Stimulated activated naive CD8-positive, alpha-beta T cell treated with anti-CD3 and anti-CD28 coated beads, Interleukin-15, Interleukin-2, amounts not matched to agents 100 U/mL and 50 U/mL, for 24 hours (primary cell): ENCODE results near the gene BAG1.

Experiments used
- ATAC-seq: fragments of 150-1000 bp; cut with Tn5 transposase; one replicate; pipeline ENCODE4 v1.10.0; 2021
- DNase-seq: peaks from one replicate; pipeline ENCODE4 v3.0.0; 2021

The BAG1 gene

DNA sequence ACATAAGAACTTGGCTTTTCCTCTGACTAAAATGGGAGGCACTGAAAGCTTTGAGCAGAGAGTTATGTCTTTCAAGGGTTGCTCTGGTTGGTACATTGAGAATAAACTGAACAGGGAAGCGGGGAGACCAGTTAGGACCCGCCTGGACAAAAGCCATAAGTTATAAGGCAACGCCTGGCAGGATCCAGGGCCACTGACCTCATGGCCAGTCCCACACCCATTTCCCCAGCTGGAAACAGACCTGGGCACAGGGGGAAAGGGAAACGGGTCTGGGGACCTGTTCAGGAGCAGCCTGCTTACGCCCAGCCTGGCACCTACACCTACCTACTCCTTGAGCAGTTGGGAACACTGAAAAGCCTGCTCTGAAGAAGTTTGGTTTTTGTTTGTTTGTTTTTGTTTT, 23.2 kb downstream of the BAG1 start:
- ATAC-seq = no peak

DNA sequence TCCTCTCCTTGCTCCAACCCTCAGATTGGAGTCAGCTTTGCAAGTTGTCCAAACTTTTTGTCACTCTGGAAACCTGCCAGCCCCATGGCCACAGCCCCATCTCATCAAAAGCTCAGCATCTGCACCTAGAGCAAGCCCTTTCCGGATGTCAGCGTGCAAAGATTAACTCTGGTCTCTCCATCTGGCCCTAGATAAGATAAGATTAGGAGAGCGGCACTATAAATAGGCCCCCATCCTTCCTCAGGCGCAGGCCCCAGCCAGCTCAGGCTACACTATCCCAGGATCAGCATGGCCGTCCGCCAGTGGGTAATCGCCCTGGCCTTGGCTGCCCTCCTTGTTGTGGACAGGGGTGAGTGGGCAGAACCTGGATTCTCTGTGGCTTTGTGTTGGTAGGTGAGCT, 24.6 kb downstream of the BAG1 start, which contains the start of gene SPINK4:
Gene SPINK4 (plus strand): TSS at position 247 of the 400 bp plus-strand sequence. CDS start 42 bp downstream, at position 289.
- ATAC-seq (no peak), DNase-seq (no peak)

More for the DNA sequence above, 23.2 kb downstream of the BAG1 start:
- DNase-seq = no peak

DNA sequence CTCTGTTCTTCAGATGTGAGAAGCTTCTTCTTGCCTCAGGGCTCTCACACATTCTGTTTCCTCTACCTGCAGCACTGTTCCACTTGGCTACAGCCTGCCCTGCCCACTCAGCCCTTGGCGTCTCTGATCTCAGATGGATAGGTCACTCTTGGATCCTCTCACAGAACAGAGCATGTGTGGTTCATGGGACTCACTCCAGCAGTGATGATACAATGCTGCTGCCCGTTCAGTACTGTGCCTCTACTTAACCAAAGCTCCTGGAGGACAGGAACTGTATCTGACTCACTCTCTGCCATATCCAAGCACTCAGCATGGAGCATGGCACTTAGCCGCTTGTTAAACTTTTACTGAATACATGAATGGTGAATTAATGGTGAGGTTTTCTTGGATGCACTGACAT, 27.9 kb downstream of the BAG1 start:
- ATAC-seq (no peak), DNase-seq (no peak)

DNA sequence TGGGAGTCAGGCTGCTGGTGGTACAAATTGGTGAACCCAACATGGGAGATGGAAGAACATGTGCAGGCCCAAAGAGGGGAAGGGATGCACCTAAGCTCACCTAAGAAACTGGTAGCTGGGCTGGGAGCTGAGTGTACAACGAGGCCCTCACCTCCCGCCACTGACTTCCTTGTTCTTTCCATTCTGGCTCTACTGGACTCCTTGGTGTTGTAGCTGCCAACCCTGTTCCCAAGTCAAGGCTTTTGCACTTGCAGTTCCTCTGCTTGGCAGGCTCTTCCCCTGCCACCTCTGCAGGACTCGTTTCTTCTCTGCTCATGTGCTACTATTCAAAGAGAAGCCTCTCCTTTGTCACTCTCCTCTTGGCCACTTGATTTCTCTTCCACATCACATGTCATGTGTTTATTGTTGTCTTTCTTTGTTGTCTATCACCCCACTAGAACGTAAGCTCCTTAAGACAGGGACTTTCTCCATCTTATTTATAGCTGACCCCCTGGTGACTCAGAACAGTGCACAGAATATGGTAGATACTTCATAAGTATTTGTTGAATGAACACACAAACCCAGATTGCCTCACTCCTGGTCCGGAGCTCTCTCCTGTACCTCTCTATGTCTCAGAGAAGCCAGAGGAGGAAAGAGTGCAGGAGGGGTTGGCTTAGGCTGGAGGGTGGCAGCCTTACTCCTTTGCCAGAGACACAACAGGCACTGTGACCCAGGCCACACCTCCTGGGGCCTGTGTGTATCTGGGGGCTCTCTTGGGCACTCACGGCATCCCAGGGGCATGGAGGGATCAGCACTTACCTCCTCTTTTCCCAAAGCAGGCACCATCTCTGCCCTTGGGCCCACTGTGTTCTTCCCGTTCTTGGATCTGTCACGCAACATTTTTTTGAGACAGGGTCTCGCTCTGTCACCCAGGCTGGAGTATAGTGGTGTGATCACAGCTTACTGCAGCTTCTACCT, 29.7 kb downstream of the BAG1 start:
- no peak for DNase-seq
- no peak for ATAC-seq

DNA sequence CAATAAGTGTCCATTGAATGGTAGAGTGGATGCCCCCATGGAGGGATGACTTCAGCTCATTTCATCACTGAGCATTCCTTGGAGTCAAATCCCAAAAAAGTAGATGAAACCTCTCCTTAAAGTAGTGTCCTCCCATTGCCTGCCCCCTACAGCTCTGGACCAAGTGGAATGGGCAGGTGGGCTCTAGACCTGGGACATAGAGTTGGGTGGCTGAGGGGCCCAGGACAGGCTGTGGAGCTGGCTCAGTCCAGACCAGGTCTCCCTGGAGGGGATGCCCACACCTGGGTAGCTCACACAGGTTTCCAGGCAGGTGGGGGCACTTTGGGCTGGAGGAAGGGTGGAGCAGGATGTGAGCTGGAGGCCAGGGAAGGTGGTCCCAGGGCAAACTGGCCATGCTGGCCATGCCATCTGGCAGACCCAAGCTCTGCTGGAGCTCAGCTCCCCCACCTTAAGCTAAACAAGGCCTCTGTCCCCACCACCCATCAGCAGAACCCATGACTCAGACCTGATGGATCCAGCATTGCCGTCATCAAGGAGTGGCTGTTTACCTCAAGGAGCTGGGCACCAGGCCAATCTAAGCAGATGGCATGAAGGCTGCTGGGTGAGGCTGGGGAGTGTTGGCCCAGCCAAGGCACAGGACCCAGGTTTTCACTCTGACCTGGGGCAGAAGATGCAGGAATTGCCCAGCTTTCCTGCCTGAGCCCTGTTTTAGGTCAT, 30.7 kb downstream of the BAG1 start:
- ATAC-seq (no peak), DNase-seq (no peak)

DNA sequence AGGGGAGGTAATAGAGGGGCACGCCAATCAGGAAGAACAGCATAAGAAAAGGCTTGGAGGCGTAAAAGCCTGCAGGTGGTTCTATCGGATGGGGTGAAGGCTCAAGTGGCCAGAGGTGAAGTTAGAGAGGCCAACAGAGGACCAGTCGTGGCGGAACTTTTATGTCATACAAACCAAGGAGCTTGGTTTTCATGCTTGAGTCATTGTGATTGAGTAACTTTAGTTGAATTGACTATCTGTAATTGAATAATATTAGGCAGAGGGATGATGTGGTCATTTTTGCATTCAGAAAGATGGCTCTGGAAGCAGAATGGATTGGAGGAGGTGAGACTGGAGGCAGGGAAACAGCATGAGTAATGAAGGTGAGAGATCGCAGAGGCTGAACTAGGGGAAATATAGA, 31.7 kb downstream of the BAG1 start:
- DNase-seq (no peak), ATAC-seq (no peak)

DNA sequence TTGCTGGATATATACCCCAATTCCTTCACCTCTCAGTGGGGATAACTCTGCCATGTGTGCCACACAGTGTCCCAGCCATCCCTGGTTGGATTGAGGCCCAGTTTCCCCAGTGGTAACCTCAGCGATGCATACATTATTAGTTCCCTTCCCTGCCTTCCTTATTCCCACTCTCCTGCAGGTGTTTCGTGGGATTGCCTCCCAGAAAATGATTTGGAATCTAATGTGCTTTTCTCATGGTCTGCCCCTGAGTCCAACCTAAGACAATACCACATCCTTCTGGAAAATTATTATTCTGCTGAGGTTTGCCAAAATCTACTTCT, 32.9 kb downstream of the BAG1 start:
- DNase-seq = no peak

DNA sequence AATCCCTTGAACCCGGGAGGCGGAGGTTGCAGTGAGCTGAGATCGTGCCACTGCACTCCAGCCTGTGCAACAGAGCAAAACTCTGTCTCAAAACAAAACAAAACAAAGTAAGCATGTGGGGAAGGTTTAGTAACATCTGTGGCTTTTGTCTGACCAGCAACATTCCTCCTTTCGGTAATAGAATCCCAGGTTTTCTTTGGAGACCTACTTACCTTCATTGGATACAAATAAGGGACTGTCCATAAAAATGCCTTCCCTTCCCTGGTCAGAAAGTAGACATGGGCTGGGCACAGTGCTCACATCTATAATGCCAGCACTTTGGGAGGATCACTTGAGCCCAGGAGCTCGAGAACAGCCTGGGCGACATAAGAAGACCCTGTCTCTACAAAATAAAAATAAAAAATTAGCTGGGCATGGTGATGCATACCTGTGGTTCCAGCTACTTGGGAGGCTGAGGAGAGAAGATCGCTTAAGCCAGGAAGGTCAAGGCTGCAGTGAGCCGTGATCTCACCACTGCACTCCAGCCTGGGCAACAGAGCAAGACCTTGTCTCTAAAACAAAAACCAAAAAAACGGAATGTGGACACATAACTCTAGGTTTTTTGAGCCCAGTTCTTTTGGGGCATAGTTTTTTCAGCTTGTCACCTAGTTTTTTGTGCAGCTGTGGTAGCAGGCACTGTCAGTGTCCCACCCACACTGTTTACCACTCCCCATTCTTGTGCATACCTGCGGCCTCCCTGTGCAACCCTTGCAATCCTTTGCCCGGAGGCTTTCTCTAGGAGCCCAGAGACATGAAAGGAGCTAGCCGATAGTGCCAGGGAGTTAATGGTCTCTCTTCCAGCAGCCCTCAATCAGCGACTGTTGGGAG, 33.5 kb downstream of the BAG1 start:
- ATAC-seq (no peak), DNase-seq (no peak)

More for the DNA sequence above, 32.9 kb downstream of the BAG1 start:
- ATAC-seq = no peak

DNA sequence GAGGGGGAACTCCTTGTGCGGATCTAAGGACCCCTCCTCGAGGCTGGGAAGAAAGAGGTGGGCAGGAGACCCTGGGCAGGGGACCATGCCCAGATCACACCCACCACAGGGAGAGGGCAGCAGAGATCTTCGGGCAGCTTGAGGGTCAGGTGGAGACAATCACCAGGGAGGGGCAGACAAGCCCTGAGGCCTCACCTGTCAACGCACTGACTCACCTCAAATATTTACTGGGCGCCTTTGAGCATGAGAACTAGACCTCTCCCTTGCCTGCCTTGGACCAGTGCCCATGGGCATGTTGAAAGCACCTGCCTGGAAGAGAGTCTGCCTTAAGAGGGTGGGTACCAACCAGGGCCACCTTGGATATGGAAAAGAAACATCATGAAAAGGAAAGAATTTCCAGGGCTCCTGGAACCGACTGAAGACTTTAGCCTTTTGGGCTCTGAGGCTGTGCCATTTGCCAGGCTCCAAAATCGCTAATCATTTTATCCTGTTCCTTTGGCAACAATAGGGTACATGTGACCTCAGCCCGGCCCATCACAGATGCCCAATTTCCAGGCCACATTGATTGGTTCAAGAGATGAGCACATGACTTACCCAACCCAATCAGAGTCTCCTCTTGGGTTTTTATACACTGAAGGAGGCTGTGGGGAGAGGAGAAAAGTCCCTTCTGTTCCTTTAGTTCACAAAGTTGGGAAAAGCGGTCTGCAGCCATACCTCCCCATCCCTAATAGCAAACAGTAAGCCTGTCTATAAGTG, 35.0 kb downstream of the BAG1 start:
- no peak for DNase-seq
- no peak for ATAC-seq

DNA sequence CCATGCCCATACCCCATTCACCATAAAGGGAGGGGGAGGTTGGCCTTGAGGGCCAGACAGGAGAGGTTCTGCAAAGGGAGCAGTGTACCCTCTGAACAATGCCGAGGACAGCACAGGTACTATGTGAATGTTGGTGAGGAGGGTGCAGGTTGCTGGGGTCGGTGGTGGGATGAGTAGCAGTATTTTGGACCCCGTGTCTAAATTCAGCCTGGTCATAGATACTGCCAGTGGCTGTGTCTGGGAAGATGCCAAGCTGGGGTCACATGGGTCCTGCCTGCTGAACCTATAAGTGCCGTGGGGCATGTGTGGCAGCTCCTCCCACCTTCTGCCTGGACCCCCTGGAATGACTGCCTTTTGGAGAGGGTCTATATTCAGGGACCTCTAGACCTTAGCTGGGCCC, 35.9 kb downstream of the BAG1 start:
- no peak for DNase-seq
- no peak for ATAC-seq

DNA sequence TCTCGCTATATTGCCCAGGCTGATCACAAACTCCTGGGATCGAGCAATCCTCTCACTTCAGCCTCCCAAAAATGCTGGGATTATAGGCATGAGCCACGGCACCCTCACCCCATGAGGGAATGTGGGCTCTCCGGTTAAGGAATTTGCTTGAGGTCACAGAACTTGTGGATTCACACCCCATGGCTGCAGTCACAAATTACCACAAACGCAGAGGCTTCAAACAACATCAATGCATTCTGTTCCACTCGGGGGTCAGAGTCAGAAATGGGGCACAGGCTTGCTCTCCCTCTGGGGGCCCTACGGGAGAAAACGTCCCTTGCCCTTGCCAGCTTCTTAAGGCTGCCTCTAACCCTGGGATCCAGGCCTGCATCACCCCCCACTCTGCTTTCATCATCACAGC, 36.8 kb downstream of the BAG1 start:
- ATAC-seq (no peak), DNase-seq (no peak)

DNA sequence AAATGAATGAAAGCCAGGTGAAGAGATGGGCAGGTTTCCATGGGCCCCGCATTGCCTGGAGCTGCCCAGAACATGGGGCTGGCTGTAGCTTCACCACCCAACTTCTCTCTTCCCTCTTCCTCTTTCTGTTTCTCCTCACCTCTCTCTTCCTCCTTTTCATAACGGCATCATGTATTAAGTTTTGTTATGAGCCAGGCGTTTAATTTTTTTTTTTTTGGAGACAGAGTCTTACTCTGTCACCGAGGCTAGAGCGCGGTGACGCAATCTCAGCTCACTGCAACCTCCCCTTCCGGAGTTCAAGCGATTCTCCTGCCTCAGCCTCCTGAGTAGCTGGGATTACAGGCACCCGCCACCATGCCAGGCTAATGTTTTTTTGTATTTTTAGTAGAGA, 37.5 kb downstream of the BAG1 start:
- ATAC-seq = no peak

DNA sequence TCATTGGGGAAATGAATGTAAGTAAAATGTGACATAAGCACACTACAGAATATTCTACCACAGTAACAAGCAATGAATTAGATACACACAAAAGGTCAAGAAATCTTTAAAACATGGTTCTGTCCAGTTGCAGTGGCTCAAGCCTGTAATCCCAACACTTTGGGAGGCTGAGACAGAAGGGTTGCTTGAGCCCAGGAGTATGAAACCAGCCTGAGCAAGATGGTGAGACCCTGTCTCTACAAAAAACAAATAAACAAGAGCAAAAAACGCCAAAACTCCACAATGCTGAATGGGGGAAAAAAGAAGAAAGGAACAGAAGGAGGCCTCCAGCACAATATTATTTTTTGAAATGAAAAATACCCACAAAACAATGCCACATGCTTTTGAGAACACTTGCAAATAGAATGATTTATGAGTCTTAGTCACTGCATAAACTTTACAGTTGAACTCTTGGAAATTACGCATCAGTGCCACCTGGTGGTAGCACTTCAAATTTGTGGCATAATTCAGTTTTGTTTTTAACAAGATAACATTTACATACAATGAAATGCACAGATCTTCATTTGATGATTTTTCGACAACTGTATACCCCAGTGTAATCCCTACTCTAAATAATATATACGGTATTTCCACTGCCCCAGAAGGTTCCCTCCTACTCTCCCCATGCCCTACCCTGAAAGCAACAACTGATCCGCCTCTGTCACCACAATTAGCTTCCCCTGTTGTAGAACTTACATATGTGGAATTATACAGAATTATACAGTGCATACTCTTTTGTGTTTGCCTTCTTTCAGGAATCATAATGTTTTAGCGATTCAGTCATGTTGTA, 39.0 kb downstream of the BAG1 start:
- DNase-seq (peak; percentile 74), ATAC-seq (no peak)

More for the DNA sequence above, 37.5 kb downstream of the BAG1 start:
- DNase-seq = no peak

DNA sequence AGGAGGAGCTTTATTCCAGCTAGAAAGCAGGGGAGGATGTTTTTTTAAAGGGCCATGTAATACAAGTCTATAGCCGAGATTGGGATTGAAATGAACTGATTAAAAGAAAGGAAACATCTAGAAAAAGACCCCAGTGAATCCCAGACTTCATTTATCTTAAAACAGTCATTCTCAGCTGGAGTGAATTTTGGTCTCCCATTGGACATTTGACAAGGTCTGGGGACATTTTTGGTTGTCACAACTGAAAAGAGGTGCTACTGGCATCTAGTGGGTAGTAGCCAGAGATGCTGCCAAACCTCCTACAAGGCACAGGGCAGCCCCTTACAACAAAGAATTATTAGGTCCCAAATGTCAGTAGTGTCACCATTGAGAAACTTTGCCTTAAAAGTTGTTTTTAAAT, 40.8 kb downstream of the BAG1 start:
- no peak for ATAC-seq
- no peak for DNase-seq

DNA sequence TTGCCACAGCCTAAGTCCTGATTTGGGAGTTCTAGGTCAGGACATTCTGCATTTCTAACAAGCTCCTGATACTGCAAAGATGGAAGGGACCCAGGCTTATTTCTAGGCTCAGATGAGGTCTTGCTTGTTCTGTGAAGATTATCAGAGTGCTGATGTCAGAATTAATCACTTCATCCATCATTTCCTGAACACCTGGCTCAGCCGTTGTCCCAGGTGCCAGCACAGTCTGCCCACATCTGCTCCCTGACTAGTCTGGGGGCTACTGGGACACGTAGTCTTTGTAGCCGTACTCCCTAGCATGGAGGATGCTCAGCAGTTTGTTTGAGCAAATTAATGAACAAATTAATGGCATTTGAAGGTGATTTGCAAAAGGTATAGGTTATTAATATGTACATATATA, 42.5 kb downstream of the BAG1 start:
- ATAC-seq (no peak), DNase-seq (no peak)

DNA sequence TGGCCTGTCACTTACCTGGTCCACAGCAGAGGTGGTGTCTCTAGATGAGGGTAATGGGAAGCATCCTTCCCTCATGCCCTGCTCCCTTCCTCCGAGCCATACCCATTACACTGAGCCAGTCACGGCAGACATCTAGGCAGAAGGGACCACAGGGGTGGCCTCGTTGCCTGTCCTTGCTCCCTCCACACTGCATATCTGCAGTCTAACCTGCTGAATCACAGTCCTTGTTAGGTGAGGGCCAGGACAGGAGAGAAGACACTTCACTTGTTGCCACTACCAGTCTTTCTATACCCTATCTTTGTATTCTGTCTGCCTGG, 43.0 kb downstream of the BAG1 start:
- DNase-seq (no peak), ATAC-seq (no peak)

DNA sequence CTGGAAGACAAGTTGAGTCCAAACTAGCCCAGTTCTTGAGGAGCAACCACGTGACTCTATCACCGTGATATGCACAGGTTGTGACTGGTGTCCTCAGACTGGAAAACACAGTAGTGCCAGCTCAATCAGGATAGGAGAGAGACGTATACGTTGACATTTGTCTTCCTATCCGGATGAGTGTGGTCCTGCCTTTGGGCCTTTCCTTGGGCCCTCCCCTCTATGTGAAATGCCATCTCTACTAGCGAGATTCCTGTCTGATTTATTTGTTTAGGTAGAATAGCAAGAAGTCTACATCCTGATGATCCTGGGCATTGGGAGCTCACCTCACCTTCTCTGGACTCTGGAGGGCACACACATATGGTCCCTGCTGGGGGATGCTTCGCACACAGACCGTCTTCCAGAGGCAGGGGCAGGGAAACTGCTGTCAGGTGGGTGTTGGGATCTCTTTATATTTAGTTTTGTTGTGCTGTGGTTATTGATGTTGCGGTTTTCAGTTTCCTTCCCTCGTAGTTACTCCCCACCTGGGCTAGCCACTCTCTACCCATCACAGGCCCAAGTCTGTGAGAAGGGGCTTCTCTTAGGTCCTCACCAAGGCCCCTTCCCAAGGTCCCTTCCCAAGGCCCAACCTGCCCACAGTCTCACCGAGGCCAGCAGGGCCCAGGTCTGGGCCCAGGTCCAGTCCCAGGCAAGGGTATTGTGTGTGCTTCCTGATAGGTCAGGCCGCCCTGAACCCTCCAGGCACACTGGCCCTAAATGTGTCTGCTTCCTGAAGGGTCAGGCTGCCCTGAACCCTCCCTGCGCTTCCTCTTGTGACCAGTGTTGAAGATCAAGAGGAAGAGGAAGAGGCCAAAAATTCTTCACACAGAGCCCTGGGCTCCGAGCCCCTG, 43.6 kb downstream of the BAG1 start:
- DNase-seq (no peak), ATAC-seq (no peak)

DNA sequence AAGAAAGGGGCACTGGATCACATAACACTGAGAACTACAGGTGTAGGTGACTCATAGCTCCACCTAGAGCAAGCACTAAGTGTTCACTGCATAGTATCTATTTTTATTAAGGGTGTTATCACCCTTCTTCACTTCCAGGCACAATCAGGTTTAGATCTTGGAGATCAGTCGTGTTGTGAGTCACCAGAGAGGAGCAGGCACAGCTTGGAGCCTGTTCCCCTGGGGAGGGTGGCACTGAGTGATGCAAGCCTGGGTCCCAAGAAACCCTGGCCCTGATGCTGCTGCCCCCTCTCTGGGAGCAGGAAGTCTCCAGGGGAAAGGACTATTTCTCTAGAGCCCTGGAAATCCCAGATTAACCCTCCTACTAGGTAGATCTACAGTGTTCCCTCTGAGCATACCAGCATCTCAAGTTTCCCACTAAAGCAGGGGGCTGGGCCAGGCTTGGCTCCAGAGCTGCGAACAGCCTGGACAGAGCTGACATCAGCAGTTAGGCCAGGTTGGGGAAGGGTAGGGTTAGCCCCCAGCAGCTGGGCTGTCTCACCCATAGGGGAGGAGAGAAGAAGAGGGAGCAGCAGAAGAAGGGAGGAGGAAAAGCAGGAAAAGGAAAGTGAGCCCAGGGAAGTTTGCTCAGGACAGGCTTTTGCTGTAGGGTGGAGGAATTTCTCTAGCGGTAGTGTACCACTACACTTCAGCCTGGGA, 52.7 kb downstream of the BAG1 start:
- ATAC-seq = peak; percentile 16
- DNase-seq = no peak

DNA sequence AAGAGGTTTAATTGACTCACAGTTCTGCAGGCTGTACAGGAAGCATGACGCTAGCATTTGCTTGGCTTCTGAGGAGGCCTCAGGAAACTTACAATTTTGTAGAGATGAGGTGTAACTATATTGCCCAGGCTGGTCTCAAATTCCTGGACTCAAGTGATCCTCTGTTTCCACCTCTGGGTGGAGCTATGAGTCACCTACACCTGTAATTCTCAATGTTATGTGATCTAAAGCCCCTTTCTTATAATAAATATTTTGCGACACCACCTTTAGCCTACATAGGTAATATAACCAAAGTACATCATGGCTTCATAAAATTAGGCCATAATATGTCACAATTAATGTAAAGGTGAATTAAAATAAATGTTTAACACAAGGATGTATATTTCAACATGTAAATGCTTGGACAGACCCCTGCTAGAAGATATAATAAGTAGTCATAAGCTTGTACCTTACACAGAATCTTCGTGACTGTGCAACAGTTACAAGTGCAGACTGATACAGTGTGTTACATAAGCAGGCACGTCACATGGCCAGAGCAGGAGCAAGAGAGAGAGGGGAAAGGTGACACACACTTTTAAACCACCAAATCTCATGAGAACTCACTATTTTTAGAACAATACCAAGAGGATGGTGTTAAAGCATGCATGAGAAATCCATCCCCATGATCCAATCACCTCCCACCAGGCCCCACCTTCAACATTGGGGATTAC, 54.3 kb downstream of the BAG1 start:
- DNase-seq = no peak
- no peak for ATAC-seq
